ENCODE results near the gene UQCRH. TPM values are rescaled to one million over a fixed set of nuclear protein-coding genes. Genes with fewer than 3 reads are reported as not detected.

Gene UQCRH
- polyA plus RNA-seq, 1 of the 3 experiments (the other 2 are of a cell fraction) = 971 TPM

- Histone ChIP-seq H2AFZ (ENCODE audit: low read depth) (no peak overlapping the region), H3K9ac (no peak overlapping the region)
- POLR2A ChIA-PET = no interaction called here
These were observed 5.1 kb upstream of the UQCRH start for GRCh38 chr1:46298387-46298786.

More at GRCh38 chr1:46298387-46298786, 5.1 kb upstream of the UQCRH start:
- CTCF ChIA-PET = interaction anchor here (1.3 kb wide), 1 partner anchor 17 kb away, joined by 3 read pairs; no protein-coding TSS in a partner anchor
- Histone ChIP-seq H3K79me2 (ENCODE audit: insufficient read depth) (peaks cover 64% of the 10 kb centered on the region), H3K4me2 (no peak overlapping the region), H3K4me3 (ENCODE audit: low read depth in 2 of 2, low read length in 1 of 2) (no peak overlapping the region), H3K4me1 (ENCODE audit: control insufficient read depth in 1 of 2, insufficient read depth in 2 of 2, low read depth in 1 of 2, low read length in 1 of 2) (peaks cover 8 to 11% of the 10 kb centered on the region in 2 experiments), H3K27ac (ENCODE audit: low read depth in 2 of 2, low read length in 1 of 2) (no peak overlapping the region), H3F3A (replicated peaks; ENCODE audit: insufficient read depth) (peaks cover 6% of the 10 kb centered on the region), H3K36me3 (replicated peaks in 1 of 2; ENCODE audit: control insufficient read depth in 1 of 2, insufficient read depth in 2 of 2, low read length in 1 of 2) (peaks cover 29 to 39% of the 10 kb centered on the region in 2 experiments), H3K27me3 (ENCODE audit: insufficient read depth) (no peaks in the 10 kb centered on the region), H4K20me1 (ENCODE audit: insufficient read depth) (no peaks in the 10 kb centered on the region; the same call in none of the 2 replicates), H3K9me3 (no peaks in the 10 kb centered on the region), H3K9me2 (no peaks in the 10 kb centered on the region)
- no peak for DNase-seq
- TF ChIP-seq, protein P1, sequence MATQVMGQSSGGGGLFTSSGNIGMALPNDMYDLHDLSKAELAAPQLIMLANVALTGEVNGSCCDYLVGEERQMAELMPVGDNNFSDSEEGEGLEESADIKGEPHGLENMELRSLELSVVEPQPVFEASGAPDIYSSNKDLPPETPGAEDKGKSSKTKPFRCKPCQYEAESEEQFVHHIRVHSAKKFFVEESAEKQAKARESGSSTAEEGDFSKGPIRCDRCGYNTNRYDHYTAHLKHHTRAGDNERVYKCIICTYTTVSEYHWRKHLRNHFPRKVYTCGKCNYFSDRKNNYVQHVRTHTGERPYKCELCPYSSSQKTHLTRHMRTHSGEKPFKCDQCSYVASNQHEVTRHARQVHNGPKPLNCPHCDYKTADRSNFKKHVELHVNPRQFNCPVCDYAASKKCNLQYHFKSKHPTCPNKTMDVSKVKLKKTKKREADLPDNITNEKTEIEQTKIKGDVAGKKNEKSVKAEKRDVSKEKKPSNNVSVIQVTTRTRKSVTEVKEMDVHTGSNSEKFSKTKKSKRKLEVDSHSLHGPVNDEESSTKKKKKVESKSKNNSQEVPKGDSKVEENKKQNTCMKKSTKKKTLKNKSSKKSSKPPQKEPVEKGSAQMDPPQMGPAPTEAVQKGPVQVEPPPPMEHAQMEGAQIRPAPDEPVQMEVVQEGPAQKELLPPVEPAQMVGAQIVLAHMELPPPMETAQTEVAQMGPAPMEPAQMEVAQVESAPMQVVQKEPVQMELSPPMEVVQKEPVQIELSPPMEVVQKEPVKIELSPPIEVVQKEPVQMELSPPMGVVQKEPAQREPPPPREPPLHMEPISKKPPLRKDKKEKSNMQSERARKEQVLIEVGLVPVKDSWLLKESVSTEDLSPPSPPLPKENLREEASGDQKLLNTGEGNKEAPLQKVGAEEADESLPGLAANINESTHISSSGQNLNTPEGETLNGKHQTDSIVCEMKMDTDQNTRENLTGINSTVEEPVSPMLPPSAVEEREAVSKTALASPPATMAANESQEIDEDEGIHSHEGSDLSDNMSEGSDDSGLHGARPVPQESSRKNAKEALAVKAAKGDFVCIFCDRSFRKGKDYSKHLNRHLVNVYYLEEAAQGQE (IDR thresholded peaks at IDR 0.05; ENCODE audit: low read depth, low read length) = no peak
- TF ChIP-seq POLR2AphosphoS5 (IDR thresholded peaks at IDR 0.05; ENCODE audit: low read depth, low read length) (no peak), MEF2A (IDR thresholded peaks at IDR 0.05; ENCODE audit: borderline replicate concordance, low read depth) (no peak), NRF1 (IDR thresholded peaks at IDR 0.05; ENCODE audit: low read depth, low read length) (no peak), GATA2 (CRISPR knock-in tag; IDR thresholded peaks at IDR 0.05) (no peak), RAD21 (IDR thresholded peaks at IDR 0.05; ENCODE audit: low read length) (no peak), FOXM1 (IDR thresholded peaks at IDR 0.05; ENCODE audit: low read depth) (no peak), YY1 (IDR thresholded peaks at IDR 0.05; ENCODE audit: low read depth) (no peak), TCF12 (IDR thresholded peaks at IDR 0.05) (no peak), JUND (IDR thresholded peaks at IDR 0.05) (no peak), MXI1 (IDR thresholded peaks at IDR 0.05; ENCODE audit: low read depth, low read length) (no peak)
- TF ChIP-seq, protein P2, sequence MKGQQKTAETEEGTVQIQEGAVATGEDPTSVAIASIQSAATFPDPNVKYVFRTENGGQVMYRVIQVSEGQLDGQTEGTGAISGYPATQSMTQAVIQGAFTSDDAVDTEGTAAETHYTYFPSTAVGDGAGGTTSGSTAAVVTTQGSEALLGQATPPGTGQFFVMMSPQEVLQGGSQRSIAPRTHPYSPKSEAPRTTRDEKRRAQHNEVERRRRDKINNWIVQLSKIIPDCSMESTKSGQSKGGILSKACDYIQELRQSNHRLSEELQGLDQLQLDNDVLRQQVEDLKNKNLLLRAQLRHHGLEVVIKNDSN (IDR thresholded peaks at IDR 0.05; ENCODE audit: borderline replicate concordance, low read depth) = no peak
- TF ChIP-seq, protein P3, sequence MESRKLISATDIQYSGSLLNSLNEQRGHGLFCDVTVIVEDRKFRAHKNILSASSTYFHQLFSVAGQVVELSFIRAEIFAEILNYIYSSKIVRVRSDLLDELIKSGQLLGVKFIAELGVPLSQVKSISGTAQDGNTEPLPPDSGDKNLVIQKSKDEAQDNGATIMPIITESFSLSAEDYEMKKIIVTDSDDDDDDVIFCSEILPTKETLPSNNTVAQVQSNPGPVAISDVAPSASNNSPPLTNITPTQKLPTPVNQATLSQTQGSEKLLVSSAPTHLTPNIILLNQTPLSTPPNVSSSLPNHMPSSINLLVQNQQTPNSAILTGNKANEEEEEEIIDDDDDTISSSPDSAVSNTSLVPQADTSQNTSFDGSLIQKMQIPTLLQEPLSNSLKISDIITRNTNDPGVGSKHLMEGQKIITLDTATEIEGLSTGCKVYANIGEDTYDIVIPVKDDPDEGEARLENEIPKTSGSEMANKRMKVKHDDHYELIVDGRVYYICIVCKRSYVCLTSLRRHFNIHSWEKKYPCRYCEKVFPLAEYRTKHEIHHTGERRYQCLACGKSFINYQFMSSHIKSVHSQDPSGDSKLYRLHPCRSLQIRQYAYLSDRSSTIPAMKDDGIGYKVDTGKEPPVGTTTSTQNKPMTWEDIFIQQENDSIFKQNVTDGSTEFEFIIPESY (IDR thresholded peaks at IDR 0.05; ENCODE audit: borderline replicate concordance, low read depth) = no peak
- TF ChIP-seq, protein P4, sequence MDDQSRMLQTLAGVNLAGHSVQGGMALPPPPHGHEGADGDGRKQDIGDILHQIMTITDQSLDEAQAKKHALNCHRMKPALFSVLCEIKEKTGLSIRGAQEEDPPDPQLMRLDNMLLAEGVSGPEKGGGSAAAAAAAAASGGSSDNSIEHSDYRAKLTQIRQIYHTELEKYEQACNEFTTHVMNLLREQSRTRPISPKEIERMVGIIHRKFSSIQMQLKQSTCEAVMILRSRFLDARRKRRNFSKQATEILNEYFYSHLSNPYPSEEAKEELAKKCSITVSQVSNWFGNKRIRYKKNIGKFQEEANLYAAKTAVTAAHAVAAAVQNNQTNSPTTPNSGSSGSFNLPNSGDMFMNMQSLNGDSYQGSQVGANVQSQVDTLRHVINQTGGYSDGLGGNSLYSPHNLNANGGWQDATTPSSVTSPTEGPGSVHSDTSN (IDR thresholded peaks at IDR 0.05) = no peak
- TF ChIP-seq, protein P5, sequence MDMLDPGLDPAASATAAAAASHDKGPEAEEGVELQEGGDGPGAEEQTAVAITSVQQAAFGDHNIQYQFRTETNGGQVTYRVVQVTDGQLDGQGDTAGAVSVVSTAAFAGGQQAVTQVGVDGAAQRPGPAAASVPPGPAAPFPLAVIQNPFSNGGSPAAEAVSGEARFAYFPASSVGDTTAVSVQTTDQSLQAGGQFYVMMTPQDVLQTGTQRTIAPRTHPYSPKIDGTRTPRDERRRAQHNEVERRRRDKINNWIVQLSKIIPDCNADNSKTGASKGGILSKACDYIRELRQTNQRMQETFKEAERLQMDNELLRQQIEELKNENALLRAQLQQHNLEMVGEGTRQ (IDR thresholded peaks at IDR 0.05; ENCODE audit: borderline replicate concordance, low read depth, low read length) = no peak

Measured in SK-N-SH (cell line).